GM06990 (cell line): Measurements from ENCODE around the gene AVP.

Experiments used
- DNase-seq: peaks from one replicate; pipeline ENCODE4 v3.0.0-alpha.2; 2011; ENCODE audit not compliant: insufficient read length; ENCODE audit errors: extremely low read depth
- H3K27me3 ChIP-seq: replicated peaks from 2 replicates; pipeline ENCODE4 v1.6.0; 2011; ENCODE audit warnings: low read length; ENCODE audit not compliant: control insufficient read depth, insufficient read depth
- H3K36me3 ChIP-seq: 2 replicates; pipeline ENCODE4 v1.5.1; 2011; ENCODE audit warnings: low read length; ENCODE audit not compliant: control insufficient read depth, insufficient read depth
- H3K4me3 ChIP-seq: replicated peaks from 2 replicates; pipeline ENCODE4 v1.5.1; 2011; ENCODE audit warnings: low read depth, mild to moderate bottlenecking, control low read depth, low read length
- CTCF ChIP-seq: IDR thresholded peaks from 2 replicates; pipeline ENCODE4 v1.5.1; 2011; ENCODE audit warnings: low read length, control low read depth, mild to moderate bottlenecking, inconsistent platforms; ENCODE audit not compliant: insufficient read depth, poor library complexity, severe bottlenecking

The AVP gene

GRCh38 chr20:3039426-3039825 lies 45.1 kb downstream of the AVP start:
- H3K36me3 ChIP-seq = peaks cover 28% of the 10 kb centered on the region
- no peak for TF ChIP-seq CTCF
- no peak overlapping the region for H3K4me3 ChIP-seq
- H3K27me3 ChIP-seq = no peaks in the 10 kb centered on the region
- DNase-seq = no peak

- DNase-seq = no peak
- TF ChIP-seq CTCF = no peak
- Histone ChIP-seq H3K36me3 (peaks cover 28% of the 10 kb centered on the region), H3K27me3 (no peaks in the 10 kb centered on the region), H3K4me3 (no peak overlapping the region)
Measured at GRCh38 chr20:3038454-3038853, 46.1 kb downstream of the AVP start.

- Histone ChIP-seq H3K4me3 (no peak overlapping the region), H3K36me3 (peaks cover 29% of the 10 kb centered on the region), H3K27me3 (no peaks in the 10 kb centered on the region)
- TF ChIP-seq CTCF = no peak
- no peak for DNase-seq
Measured at GRCh38 chr20:3037654-3038053, 46.9 kb downstream of the AVP start.

GRCh38 chr20:3032624-3033023 lies 51.9 kb downstream of the AVP start:
- DNase-seq = no peak
- no peak for TF ChIP-seq CTCF
- no peaks in the 10 kb centered on the region for H3K27me3 ChIP-seq
- no peak overlapping the region for H3K4me3 ChIP-seq
- peaks cover 31% of the 10 kb centered on the region for H3K36me3 ChIP-seq
